RPMI7951 (cell line): ENCODE data around the gene CEACAM4. TPM values are rescaled to one million over a fixed set of nuclear protein-coding genes. Genes with fewer than 3 reads are reported as not detected.
"Not testable (repeated sequence)": the region's sequence is repeated elsewhere in the genome, so short reads cannot be mapped to it uniquely, and the experiment has no call there.

Experiments
- DNase-seq: peaks from one replicate; pipeline ENCODE4 v3.0.0-alpha.2; 2012; ENCODE audit warnings: low read depth
- total RNA-seq: library from RNA; depleted of rRNA; stranded (reverse); fragments of >200 nt; shearing (Covaris generic); gene quantifications from 2 replicates; pipeline ENCODE4 v1.2.3, GENCODE V29; 2014; rRNA removed

The CEACAM4 gene
- total RNA-seq, 1 experiment from 2014 or later: not detected

DNA sequence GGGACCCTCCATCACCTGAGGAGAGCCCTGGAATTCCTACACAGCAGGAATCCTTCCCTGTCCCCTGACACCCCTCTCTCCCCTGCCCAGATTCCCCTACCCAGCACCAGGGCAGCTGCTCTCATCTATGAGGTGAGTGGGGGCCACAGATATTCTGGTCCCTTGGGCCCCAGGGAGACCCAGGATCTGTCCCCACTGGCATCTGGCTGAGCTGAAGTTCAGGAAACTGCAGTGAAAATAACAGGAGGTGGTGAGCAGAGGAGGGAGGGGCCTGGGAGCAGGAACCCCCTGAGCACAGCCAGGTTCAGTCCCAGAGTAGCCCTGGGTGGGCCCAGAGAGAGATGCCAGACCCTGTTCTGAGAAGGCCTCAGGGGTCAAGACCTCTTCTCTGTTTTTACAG is 40.8 kb downstream of the CEACAM4 start:
- no peak for DNase-seq

DNA sequence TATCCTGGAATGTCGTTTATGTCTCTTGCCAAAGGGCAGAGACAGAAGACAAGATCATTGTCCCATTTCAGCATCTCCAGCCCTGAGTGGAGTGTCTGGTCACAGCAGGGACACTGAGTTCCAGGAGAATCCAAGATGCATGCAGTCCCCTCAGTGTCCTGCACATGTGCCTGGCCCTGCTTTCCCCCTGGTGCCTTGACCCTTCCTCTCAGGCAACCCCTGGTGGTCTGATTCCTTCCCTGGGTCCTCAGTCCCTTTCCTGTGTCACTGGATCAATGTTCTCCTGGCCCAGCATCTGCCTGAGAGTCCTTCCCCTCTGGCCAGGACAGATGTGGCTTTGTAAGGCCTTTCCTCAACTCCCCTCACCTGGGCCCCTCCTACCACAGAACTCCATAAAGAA is 41.9 kb downstream of the CEACAM4 start:
- DNase-seq: no peak

DNA sequence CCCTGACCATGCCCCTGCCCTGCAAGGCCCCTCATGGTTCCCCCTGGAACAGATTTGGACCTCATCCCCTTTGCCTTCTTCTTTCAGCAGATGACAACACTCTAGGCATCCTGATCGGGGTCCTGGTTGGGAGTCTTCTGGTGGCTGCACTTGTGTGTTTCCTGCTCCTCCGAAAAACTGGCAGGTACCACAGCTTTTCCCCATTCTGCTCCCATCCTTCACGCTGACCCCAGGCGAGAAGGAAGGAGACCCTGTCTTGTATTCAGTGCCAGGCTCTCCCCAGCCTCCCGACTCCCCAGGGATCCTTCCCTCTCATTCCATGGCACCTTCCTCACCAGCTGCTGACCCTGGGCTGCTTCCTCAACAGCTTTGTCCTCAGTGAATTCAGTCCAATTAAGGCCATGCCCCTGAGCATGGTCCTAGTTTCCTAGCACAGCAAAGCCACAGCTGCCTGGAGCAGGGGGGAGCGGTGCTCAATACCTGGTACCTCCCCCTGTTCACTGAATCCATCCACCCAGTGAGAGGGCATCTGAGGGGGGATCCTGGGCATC is 42.5 kb downstream of the CEACAM4 start:
- DNase-seq: no peak

DNA sequence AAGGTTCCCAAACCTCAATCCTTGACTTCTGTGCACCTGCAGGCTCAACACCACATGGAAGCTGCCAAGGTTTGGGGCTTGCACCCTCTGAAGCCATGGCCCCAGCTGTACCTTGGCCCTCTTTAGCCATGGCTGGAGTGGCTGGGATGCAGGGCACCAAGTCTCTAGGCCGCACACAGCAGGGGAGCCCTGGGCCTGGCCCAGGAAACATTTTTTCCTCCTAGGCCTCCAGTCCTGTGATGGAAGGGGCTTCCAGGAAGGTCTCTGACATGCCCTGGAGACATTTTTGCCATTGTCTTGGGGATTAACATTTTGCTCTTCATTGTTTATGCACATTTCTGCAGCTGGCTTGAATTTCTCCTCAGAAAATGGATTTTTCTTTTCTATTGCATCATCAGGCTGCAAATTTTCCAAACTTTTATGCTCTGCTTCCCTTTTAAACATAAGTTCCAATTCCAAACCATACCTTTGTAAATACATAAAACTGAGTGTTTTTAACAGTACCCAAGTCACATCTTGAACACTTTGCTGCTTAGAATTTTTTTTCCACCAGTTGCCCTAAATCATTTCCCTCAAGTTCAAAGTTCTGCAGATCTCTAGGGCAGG is 44.2 kb downstream of the CEACAM4 start:
- not testable (repeated sequence) for DNase-seq

DNA sequence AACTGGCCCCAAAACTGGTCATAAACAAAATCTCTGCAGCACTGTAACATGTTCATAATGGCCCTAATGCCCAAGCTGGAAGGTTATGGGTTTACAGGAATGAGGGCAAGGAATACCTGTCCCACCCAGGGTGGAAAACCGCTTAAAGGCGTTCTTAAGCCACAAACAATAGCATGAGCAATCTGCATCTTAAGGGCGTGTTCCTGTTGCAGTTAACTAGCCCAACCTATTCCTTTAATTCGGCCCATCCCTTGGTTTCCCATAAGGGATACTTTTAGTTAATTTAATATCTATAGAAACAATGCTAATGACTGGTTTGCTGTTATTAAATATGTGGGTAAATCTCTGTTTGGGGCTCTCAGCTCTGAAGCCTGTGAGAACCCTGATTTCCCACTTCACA is 45.8 kb downstream of the CEACAM4 start:
- DNase-seq: not testable (repeated sequence)

DNA sequence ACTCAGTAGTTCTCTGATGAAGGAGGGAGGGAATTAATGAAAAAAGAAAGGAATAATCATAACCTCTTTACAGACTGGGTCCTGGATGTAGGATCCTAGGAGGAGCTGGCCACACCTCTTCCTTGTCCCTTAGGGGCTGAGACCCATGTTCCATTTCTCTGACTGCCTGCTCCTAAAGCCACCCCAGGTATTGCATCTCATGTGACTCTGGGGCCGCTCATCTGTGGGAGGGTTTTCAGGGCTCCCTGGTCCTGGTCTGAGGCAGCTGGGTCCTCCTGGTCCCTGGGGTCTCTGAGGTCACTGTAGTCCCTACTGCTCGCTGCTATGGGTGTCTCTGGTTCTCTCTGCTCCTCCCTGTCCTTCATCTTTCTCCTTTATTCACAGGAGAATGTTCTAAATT is 48.0 kb downstream of the CEACAM4 start:
- no peak for DNase-seq

DNA sequence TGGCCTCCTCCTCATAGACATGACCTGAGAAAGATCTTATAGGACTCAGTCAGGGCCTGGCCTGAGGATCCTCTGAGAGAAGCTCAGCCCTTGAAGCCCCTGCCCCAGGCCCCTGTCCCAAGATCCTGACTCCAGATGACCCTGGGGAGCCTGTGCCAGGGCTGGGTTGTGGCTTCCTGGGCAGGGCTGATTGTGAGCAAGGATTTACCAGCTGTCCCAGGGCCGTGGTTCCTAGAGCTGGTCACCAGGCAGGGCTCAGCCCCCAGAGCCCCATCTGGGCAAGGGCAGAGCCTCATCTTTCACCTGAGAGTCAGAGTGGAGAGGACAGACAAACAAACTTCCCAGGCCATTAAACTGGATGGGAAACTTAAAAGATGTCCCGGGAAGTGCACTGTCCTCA is 49.0 kb downstream of the CEACAM4 start:
- DNase-seq: no peak

DNA sequence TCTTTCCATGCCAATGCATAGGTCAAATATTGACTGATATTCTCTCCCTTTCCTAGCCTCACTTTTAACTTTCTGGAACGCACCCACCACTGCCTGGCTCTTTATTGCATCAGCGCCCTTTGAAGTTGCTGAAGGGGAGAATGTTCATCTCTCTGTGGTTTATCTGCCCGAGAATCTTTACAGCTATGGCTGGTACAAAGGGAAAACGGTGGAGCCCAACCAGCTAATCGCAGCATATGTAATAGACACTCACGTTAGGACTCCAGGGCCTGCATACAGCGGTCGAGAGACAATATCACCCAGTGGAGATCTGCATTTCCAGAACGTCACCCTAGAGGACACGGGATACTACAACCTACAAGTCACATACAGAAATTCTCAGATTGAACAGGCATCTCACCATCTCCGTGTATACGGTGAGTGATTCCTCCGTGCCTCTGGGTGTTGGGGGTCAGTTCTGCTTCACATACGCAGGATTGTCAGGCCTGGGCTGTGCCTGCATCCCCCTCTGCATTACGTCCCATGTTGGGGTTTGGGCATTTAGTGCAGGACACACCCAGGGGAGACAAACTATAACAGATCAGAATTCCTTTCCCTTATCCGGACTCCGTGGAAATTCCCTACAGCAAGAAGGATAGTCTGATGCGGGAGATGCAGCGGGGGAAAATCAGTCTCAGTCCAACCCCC is 49.6 kb downstream of the CEACAM4 start:
- no peak for DNase-seq

DNA sequence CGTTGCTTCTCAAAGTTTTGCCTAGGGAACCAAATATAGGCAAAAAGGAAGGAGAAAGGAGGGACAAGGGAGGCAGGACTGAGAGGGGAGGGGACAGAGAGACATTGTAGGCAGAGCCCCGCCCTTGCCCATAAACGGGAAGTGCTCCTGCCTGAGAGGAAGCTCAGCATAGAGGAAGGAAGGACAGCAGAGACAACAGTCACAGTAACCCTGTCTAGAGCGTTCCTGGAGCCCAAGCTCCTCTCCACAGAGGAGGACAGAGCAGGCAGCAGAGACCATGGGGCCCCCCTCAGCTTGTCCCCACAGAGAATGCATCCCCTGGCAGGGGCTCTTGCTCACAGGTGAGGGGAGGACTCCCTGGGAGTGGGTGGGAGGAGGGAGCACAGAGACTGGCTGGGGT is 50.9 kb downstream of the CEACAM4 start, which contains the start of gene CEACAM21:
Gene CEACAM21 (plus strand): TSS at position 169 of the 400 bp plus-strand sequence. CDS start 109 bp downstream, at position 278.
- DNase-seq: peak; percentile 9

DNA sequence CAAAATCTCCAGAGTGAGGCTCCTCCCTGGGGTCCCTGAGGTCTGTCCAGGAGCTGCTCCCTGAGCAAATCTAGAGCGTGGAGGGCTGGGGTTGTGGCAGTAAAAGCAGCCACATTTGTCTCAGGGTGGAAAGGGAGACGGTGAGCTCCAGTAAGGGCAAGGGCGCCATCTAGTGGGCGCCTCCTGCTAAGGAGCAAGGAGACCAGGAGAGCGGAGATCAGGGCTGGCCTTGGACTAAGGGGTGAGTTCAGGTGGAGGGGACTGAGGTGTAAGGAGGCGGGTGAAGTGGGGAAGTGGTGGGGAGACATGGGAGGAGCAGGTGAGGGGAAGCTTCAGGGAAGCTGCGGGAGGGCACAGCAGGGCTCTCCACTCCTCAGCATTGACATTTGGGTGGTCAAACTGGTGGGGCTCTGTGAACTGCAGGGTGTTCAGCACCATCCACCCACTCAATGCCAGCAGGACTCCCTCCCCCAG is 56.2 kb downstream of the CEACAM4 start:
- DNase-seq: peak; percentile 65

DNA sequence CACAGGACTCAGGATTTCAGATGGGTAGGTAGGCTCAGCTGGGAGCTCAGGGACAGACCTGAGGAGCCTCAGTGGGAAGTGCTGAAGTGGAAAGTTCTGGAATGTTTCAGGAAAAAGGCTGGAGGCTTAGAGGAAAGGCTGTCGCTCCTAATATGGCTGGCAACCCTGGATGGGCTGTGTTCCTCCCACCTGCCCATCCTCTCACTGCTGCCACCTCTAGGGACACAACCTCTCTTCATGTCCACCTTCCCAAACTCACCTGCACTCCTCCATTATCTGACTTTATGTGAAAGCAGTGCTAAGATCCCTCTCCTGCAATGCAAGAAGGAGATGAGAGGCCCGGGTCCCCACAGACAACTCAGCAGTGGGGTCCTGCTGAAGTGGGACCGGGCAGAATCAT is 56.7 kb downstream of the CEACAM4 start:
- no peak for DNase-seq

DNA sequence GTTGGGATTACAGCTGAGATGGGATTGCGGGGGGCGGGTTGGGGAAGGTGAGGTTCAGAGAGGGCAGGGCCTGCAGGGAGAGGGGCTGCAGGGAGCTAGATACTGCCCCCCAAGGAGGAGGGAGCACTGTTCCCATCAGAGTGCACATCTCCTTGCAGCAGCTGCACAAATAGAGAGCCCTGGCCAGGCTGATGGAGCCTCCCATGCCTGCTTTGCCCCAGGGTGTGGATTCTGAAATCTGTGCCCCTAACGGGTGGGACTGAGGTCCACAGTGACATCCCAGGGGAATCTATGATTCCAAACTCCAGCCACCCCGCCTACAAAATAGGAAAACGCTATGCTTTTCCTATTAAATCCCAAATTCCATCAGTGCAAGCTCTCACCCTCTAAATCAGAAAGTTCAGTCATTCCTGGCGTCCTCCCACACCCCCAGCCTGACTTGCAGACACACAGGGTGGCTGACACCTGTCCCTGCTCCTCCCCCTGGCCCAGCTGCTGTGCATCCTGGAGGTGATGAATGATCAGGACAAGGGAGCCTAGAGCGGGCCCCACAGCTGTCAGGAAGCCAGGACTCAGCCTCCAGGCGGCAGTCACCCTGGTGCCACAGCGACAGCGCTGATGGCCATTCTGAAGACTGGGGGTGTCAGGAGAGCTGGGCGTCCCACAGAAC is 57.3 kb downstream of the CEACAM4 start:
- no peak for DNase-seq

Other genes starting within 250 kb of the CEACAM4 start
- gene EXOSC5, start 229.7 kb downstream of the CEACAM4 start, total RNA-seq: 36.8 and 59.3 TPM in 2 replicates
- 77.3 and 112 TPM in 2 replicates for gene BCKDHA, start 229.3 kb downstream of the CEACAM4 start, total RNA-seq
- not detected in 2 replicates for gene B3GNT8, start 199.7 kb downstream of the CEACAM4 start, total RNA-seq
- gene DMAC2, start 187.2 kb downstream of the CEACAM4 start, total RNA-seq: 66.4 and 66.9 TPM in 2 replicates
- gene ERICH4, start 183.9 kb downstream of the CEACAM4 start, total RNA-seq: not detected in 2 replicates
- not detected in 2 replicates for gene CEACAM21, start 50.9 kb downstream of the CEACAM4 start, total RNA-seq
- not detected in 2 replicates for gene CEACAM7, start 61.2 kb upstream of the CEACAM4 start, total RNA-seq
- not detected in 2 replicates for gene CEACAM5, start 81.6 kb upstream of the CEACAM4 start, total RNA-seq
- not detected in 2 replicates for gene CEACAM6, start 128.5 kb upstream of the CEACAM4 start, total RNA-seq
- gene CEACAM3, start 169.5 kb upstream of the CEACAM4 start, total RNA-seq: not detected in 2 replicates
- gene LYPD4, start 217.6 kb upstream of the CEACAM4 start, total RNA-seq: not detected in 2 replicates
- gene DMRTC2, start 218.0 kb upstream of the CEACAM4 start, total RNA-seq: not detected in 2 replicates
- gene RPS19, start 233.2 kb upstream of the CEACAM4 start, total RNA-seq: 1,675 and 2,627 TPM in 2 replicates